Colon (tissue), 2 donors: ENCODE data around the gene IL18BP.

Source experiments
- FAIRE-seq: peaks from 2 replicates; lab custom pipeline; 2012; peaks lifted over from hg19 to GRCh38; lab: Jason Lieb, UNC
- donor health status: control.
- donor health status: control.

Gene IL18BP

DNA sequence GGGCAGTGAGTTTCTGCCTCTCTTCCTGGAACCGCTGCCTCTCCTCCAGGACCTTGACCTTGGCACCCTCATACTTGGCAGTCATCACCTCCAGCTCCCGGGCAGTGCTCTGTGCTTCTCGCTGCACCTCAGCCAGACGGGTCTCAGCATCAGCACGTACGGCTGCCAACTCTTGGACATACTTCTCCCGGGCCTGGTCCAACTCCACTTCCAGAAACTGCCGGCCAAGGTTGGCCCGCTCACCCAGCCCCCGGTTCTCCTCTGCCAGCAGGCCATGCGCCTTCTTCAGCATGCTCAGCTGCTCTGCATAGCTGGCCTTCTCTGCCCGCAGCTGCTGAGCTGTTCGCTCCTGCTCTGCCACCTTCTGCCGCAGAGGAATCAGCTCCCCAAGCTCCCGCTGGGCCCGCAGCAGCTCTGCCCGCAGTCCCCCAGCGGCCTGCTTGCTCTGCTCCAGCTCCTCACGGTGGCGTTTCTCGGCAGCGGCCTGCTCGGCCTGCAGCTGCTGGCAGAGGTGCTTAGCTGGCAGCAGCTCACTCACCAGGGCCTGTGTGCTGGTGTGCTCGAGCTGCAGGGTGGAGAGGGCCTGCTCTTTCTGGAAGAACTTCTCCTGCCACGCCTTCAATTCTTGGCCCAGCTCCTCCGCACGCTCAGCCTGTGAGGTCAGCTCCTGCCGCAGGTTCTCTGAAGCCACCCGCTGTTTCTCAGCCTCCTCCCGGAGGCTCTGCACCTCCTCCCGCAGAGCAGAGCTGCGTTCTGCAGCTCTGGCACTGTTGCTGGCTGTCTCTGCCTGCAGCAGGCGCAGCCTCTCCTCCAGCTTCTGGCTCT lies 14.4 kb downstream of the IL18BP start:
- FAIRE-seq = no peak

DNA sequence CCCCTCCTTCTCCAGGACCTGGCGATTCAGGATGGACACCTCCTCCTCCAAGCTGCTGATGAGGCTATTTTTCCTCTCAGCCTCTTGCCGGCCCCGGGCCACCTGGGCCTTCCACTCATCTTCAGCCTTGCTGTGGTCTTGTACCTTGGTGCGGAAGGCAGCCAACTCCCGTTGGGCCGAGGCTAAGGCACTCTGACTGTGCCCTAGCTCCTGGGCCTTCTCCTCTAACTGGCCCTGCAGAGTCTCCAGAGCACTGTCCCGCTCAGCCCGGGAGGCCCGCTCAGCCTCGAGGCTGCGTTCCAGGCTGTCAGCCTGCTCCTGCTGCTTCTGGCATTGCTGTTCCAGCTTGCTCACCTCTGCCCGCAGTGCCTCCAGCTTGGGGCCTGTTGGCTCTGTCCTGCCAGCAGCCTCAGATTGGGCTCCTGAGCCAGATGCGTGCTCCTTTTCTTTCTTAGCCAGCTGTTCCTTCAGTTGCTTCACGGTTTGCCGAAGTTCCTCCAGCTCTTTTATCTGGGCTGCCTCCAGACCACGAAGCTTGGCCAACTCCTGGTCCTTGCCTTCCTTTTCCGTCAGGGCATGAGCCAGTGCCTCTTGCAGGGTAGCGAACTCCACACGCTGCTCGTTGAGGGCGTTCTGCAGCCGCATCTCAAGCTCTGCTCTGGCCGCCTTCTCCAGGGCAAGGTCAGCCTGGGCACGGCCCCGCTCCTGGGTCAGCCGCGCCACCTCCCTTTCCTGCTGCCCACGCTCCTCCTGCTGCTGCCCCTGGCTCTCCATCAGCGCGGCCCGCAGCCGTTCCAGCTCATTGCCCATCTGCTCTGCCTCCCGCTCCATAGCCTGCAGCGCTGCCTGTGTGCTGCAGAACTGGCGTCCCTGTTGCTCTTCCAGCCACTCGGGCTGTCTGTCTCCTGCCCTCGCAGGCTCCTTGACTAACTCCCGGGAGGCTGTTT lies 15.3 kb downstream of the IL18BP start:
- no peak for FAIRE-seq

DNA sequence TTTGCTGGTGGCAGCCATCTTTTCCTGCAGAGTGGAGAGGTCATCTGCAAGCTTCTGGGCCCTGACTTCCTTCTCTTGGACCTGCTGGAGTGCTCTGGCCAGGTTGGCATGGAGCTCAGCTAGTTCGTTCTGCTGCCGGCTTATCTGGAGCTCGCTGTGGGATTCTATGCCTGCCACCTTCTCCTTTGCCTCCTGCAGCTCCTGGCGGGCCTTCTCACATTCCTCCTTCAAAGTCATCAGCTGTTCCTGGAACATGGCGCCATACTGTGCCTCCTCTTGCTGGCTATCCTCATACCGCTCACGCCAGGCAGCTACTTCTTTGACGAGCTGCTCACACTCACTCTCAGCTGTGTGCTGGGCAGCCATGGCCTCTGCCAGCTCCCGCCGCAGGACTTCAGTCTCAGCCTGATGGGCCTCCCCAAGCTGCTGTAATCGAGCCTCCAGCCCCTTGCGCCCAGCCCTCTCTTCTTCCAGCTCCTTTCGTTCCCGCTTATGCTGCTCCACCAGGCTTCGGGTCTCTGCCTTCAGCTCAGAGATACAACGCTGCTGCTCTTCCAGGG lies 16.1 kb downstream of the IL18BP start:
- FAIRE-seq = no peak

DNA sequence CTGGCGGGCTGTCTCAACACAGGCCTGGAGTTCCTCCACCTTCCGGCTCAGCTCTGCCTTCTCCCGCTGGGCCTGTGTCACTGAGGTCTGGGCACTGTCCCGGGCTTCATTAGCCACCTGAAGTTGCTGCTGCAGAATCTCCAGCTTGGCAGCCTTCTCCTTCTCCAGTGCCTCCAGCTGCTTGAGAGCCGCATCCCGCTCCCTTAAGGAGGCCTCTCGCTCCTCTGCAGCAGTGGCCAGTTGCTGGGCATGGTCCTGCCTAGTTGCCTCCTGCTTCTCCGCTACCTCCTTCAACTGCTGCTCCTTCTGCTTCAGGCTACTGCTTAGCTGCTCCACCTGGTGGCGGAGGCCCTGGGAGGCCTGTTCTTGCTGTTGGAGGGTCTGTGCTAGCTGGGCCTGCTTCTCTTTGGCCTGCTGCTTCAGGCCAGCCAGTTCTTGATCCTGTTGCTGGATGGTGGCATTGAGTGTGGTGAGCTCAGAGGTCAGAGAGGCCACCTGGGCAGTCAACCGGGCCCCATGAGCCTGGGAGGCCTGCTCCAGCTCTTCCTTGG lies 16.9 kb downstream of the IL18BP start:
- FAIRE-seq = no peak

DNA sequence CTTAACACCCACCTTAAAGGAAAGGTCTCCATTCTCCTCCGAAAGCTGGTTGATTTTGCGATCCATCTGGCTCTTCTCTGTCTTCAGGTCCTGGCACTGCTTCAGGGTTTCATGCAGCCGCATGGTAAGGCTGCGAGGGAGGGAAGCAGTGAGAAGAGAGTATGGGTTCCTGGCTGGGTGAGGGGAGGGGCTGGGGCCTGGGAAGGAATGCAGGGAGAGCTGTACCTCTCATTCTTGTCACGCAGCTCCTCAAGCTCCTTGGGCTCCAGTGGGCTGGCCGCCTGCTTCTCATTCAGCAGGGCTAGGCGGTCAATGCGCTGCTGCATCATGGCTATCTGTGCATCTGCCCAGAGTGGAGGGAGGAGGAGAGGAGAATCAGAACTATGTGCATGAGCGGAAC lies 19.5 kb downstream of the IL18BP start:
- FAIRE-seq = no peak

DNA sequence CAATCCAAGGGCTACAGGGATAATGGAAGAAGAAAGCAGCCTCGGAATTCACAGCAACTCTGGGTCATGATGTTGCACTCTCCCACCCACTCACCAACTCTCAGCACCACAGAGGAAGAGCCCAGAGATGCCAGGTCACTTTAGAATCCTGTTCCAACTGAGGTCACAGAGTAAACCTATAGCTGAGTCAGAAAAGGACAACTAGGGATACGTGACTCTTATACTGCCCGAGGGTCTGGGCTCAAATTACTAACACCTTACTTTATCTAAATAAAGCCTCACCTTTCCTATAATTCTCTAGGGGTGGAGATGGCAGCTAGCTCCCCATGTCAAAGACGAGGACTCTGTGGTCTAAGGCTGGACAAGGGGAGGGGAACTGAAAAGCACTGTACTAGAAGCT lies 24.6 kb downstream of the IL18BP start:
- no peak for FAIRE-seq

DNA sequence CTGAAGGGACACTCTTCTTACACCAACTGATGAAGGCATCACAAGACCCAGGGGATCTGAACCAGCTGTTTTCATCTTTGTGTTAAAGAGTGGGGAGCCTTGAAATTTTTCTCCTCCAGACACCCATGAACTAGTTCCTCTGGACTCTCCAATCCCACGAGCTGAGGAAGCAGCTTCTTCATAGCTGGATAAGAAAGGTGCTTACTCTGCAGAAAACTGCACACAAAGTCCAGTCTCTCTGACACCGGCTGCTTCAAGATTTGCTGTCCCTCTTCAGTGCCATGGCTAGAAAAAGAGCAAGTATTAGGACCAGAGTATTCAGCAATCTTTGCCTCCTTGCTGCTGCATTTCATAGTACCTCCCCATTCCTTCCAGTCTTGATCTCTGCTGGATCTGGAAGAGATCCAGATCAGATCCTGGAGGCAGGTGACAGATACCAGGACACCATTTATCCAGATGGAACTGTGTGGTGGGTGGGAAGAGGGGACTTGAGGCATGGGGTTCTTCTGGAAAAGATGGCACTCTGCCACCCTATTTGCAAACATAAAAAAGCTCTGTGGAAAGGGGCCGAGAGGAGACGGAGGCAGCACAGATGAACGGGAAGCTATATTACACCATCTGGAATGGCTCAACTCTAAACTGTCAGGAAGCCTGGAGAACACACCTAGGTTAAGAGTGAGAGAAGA lies 25.5 kb downstream of the IL18BP start:
- FAIRE-seq = no peak

DNA sequence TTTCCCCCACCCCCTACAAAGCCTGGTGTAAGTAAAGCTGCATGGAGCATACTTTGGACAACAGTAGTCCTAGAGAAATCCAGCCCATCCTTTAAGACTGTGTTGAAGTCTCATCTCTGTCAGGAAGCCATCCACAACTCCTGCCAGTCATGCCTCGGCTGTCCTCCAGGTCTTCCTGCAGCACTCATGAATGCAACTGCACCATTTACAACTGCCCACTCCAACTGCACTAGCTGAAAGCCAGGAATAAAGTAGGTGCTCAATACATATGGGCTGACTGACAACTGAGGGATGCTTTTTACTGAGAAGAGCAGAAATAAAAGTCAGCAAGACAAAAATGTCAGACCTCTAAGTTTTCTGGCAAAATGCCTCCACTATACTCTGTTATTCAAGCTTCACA lies 27.4 kb downstream of the IL18BP start:
- FAIRE-seq = no peak

DNA sequence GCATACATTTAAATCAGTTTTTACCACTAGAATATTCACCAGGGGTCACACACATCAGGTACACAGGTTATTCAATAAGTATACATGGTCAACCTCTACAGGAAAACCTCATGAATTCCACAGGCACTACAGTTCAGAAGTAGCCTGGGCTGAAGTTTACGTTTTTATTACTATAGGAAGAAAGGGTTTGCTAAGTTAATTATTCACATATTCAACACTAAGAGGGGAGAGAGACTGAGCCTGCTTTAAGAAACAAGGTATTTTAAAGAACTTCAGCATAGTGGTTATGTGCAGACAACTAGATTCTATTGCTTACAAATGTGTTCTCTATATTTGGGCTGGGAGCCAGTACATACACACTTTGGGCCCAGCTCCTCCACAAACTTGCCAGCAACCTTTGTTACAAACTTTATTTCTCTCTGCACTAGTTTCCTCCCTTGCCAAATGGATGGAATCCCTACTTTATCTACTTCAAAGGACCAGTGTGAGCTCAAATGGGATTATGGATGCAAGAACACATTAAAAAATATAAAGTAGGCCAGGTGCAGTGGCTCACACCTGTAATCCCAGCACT lies 31.9 kb downstream of the IL18BP start:
- no peak for FAIRE-seq

DNA sequence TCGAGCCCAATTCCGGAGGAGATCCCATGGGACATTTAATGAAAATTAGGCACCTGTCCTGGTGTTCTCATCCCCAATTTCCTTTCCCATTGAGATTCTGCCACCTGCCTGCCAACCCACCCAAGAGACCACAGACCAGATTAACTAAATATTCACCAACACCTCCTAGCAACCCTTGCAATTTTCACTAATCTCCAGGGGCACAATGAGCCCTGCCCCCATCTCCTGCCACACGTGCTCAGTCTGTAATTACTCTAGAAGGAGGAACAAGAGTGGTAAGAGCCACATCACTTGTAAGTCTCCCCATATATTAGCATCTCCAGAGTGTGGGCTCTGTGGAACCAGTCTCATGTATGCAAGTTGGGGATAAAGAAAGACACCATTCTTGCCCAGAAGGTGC lies 38.0 kb downstream of the IL18BP start:
- FAIRE-seq = no peak

DNA sequence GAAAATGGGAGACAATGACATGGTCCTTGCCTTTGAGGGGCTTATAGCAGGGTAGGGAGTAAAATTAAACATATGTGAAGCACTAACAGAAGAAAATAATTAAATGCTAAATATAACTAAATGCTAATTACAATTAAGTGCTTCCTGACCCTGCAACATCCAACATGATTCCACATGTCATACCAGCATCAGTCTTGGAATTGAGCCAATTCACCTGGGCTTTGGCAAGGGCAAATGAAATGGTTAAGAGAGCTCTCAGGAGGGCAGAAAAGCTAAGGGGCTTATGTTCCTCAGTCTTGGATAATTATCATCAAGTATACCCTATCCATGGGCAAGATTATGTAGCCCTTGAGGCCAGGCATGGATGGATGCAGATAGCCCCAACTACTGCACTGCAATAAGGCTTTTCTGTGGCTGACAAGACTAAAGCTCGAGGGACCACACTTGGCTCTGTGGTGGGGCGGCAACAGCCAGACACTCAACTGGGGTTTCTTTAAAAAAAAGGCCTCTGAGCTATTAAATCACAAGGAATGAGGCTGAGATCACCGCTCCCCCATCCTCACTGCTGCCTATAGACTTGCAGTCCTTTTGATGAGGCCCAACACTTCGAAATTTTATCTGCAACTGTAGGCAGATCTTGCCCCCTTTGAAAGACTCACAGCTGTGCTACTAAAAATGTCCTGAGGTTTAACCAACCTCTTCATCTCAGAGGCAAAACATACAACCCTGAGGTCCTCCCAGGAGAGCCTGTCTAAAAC lies 39.0 kb downstream of the IL18BP start:
- no peak for FAIRE-seq

DNA sequence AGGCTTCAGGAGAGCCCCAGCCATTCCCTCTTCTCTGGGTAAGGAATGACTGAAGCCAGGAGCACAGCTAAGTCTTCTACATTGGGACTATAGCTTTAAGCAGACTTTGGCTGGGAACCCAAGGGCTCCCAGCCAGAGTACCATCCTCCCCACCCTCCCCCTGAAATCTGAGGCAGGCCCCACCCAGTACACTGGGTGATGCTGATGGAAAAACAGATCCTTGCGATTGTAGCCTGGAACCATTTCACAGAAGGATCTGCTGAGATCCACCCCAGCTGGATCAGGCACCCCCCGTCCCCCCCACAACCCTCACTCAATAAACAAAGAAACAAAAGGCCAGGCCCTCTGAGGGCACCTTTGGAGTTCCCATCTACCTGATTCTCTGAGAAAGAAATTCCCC lies 39.8 kb downstream of the IL18BP start:
- FAIRE-seq = no peak

DNA sequence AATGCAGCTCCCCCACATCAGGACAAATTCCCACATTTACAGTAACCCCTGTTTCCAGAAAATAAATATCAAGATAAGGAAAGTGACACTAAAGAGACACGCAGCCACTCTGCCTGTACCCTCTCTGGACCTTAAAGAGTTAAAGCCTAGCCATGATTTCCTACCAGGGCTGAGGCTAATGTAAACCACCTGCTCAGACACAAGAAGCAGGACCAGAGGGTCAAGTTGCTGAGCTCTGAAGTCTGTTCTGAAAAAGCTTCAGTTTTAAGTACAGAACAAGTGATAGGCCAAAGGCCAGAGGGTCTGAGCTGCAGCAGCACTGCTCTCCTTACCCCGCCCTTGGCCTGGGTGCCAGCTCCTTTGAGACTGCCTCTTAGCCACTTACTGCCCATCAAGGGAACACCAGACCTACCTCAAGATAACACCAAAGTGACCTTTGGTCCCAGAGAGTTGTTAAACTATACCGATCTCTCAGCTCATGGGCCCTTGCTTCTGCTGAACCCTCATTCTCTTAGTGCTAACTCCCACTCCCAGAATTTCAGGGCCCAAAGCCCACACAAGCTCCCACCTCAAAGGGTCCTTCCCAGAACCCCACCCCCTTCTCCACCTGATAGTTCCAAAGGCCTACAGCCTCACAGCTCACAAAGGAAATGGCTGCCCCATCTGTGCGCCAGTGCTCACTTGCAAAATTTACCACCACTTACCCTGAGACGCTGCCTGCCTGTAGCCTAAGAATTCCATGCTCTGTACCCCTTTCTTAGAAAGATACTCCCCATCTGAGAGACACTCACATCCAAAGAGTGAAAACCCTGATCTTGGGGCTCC lies 40.5 kb downstream of the IL18BP start:
- no peak for FAIRE-seq

DNA sequence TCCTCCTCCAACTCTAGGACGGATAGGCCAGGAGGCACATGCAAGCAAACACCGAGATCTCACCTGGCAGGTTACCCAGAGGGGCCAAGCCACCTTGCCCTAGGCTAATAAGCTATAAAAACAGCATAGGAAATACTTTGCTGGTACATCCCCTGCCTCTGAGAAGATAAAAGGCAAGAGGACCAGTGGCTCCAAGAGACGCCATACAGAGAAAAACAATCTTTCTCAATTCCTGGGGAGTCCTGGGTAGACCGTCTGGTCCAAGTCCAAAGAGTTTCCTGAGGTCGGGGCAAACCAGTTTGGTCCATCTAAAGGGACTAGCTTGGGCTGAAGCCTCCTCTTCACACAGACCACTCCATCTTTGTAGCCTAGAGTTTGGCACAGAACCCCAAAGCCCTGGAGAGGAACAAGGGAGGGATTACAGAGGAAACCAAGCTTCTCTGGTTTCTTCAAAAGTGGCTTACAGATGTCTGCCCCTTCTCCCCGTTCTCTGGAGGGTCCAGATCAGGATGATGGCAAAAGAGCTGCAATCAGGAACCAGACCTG lies 41.2 kb downstream of the IL18BP start:
- FAIRE-seq = no peak

DNA sequence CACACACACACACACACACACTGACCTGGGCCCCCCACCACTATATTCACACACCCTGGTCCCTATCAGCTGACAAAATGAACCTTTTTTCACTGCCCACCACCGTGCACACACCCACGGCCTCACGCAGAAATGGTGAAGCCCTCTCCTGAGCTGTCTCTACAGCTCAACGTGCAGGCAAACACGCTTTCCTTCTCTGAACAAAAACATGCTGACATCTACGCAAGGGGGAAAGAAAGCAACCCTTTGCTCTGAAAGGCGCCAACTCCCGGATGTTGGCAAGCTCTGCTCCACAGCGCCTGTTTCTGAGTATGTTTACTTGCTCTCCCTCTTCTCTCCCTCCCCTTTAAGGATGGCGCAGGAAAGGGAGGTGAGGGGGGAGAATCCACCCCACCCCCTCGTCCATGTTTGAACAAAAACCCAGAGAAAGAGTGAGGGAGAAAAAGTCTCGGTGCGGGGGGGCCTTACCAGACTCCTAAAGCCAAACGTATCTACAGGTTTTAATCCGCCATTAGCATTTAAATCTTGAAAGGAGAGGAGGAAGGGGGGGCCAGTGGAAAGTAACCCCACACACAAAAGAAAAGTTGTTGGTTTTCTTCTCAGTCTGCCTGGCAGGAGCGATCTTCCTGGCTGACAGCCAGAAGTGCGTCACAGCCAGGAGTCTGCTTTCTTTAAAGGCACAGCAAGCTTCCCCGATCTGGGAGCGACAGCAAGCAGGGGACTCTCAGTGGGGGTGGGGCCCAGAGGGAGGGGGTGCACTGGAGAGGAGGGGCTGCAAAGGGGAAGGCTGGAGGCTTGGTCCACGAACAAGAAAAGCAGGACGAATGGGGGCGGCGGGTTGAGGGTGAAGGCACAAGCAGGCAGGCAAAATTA lies 42.0 kb downstream of the IL18BP start:
- FAIRE-seq = no peak

DNA sequence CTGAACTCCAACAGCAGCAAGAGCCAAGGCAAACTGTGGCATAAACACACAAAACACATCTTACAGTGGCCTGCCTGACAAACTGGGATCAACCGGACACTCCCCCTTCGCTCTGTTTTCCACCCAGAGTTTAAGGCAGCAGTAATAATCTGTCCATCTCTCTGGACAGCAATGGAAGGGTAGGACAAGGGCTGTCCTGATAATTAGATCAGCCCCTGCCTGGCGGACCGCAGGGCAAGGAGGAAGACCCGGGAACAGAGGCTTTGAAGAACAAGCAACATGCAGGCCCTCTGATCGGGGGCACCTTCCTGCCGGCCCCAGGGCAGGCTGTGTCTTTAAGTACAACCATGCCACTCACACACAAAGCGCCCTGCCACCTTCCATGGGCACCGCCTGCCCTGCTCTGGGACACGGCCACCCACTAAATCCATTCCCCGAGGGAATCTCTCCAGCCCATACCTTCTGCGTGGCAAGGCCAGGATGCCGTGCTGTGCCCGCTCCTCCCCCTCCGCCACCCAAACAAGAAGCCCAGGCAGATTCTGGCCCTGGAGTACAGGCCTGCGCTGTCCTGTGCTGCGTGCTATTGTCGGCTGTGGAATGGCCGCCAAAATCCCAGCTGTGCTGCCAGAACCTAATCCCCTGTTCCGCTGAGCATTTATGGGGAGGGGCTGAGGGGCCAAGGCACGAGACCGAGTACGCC lies 42.8 kb downstream of the IL18BP start:
- FAIRE-seq = no peak

DNA sequence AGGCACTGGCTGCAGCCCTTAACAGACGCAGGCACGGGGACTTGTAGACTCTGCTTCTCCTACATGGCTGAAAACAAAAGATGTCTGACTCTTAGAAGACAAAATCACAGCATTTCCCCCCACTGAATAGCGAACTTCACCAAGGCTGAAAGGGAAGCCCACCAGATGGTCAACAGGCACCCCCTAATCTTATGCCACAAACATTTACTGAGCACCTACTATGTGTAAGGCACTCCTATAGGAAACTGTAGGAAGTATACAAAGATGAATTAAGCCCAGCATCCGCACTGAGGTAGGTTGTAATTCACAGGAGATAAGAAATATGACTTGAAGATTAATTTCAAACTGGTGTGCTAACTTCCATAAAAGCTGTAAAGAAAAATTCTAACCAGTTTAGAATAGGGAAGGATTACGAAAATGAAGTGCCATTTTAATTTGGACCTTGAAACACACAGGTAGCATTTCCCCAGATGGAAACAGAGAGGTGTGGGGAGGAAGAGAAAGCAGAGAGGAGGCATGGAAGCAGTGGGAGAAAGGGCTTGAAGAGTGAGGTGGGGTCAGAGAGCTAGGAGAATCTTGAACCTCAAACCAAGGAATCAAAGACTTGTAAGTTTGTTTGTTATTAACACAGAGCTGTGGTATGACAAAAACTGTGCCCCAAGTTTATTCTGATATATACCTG lies 43.5 kb downstream of the IL18BP start:
- FAIRE-seq = no peak
